B cell (primary cell): Measurements from ENCODE around the gene FCSK.
"Not testable (repeated sequence)": the region's sequence is repeated elsewhere in the genome, so short reads cannot be mapped to it uniquely, and the experiment has no call there.

ENCODE experiments used
- CTCF ChIP-seq: fragments of 200-600 bp; IDR thresholded peaks from one replicate; pipeline ENCODE4 v1.8.0; 2022; ENCODE audit warnings: antibody characterized with exemption, mild to moderate bottlenecking
- EZH2 ChIP-seq: IDR thresholded peaks from 2 replicates; pipeline ENCODE4 v1.6.1; 2012; ENCODE audit warnings: borderline replicate concordance, low read depth, mild to moderate bottlenecking, moderate library complexity, low read length; ENCODE audit not compliant: insufficient read depth, poor library complexity, severe bottlenecking

DNA sequence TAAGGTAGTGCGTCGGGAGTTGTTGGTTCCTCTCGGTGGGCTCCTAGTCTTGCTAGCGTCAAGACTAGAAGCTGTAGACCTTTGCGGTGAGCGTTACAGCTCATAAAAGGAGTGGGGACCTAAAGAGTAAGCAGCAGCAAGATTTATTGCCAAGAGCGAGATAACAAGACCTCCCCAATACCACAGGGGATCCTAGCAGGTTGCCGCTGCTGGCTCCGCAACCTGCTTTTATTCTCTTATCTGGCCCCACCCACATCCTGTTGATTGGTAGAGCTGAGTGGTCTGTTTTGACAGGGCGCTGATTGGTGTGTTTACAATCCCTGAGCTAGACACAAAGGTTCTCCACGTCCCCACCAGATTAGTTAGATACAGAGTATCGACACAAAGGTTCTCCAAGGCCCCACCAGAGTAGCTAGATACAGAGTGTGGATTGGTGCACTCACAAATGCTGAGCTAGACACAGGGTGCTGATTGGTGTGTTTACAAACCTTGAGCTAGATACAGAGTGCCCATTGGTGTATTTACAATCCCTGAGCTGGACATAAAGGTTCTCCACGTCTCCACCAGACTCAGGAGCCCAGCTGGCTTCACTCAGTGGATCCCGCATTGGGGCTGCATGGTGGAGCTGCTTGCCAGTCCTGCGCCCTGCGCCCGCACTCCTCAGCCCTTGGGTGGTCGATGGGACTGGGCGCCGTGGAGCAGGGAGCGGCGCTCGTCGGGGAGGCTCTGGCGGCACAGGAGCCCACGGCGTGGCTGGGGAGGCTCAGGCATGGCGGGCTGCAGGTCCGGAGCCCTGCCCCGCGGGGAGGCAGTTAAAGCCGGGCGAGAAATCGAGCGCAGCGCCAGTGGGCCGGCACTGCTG lies 4.0 kb upstream of the FCSK start:
- TF ChIP-seq CTCF, EZH2: not testable (repeated sequence)
